ENCODE measurements around the gene PAK6.

Gene PAK6

GRCh38 chr15:40266828-40267304, 28.0 kb downstream of the PAK6 start:
- H3K9me3 ChIP-seq (ENCODE audit: control insufficient read depth, low read length): no peaks in the 10 kb centered on the region
- WGBS, 2 experiments: 75 to 81% methylated on average over 7 of the region's 7 CpGs
- H3K27me3 ChIP-seq (ENCODE audit: control insufficient read depth, insufficient read depth, low read length, poor library complexity, severe bottlenecking): no peaks in the 10 kb centered on the region
- H3K4me1 ChIP-seq (ENCODE audit: control insufficient read depth, insufficient read depth, low read length): peaks cover 16% of the 10 kb centered on the region
- H3K4me3 ChIP-seq (ENCODE audit: insufficient read depth, low read depth, low read length): no peak overlapping the region
- H3K27ac ChIP-seq (ENCODE audit: insufficient read depth, low read depth, low read length, poor library complexity, severe bottlenecking): no peak overlapping the region
- H3K36me3 ChIP-seq (ENCODE audit: control insufficient read depth, insufficient read depth, low read length): no peaks in the 10 kb centered on the region

- H3K36me3 ChIP-seq (ENCODE audit: control insufficient read depth, insufficient read depth, low read length): no peaks in the 10 kb centered on the region
- no peak overlapping the region for H3K4me3 ChIP-seq (ENCODE audit: insufficient read depth, low read depth, low read length)
- no peaks in the 10 kb centered on the region for H3K27me3 ChIP-seq (ENCODE audit: control insufficient read depth, insufficient read depth, low read length, poor library complexity, severe bottlenecking)
- no peak overlapping the region for H3K27ac ChIP-seq (ENCODE audit: insufficient read depth, low read depth, low read length, poor library complexity, severe bottlenecking)
- H3K9me3 ChIP-seq (ENCODE audit: control insufficient read depth, low read length): no peaks in the 10 kb centered on the region
- peaks cover 18% of the 10 kb centered on the region for H3K4me1 ChIP-seq (ENCODE audit: control insufficient read depth, insufficient read depth, low read length)
- 24 to 27% methylated on average over 4 of the region's 4 CpGs for WGBS, 2 experiments
Measured at GRCh38 chr15:40267670-40268069, 28.8 kb downstream of the PAK6 start.

GRCh38 chr15:40269604-40270003, 30.7 kb downstream of the PAK6 start:
- 81 to 83% methylated on average over 4 of the region's 4 CpGs for WGBS, 2 experiments
- Histone ChIP-seq H3K27ac (ENCODE audit: insufficient read depth, low read depth, low read length, poor library complexity, severe bottlenecking) (no peak overlapping the region), H3K36me3 (ENCODE audit: control insufficient read depth, insufficient read depth, low read length) (no peaks in the 10 kb centered on the region), H3K4me1 (ENCODE audit: control insufficient read depth, insufficient read depth, low read length) (peaks cover 18% of the 10 kb centered on the region), H3K4me3 (ENCODE audit: insufficient read depth, low read depth, low read length) (no peak overlapping the region), H3K27me3 (ENCODE audit: control insufficient read depth, insufficient read depth, low read length, poor library complexity, severe bottlenecking) (no peaks in the 10 kb centered on the region), H3K9me3 (ENCODE audit: control insufficient read depth, low read length) (no peaks in the 10 kb centered on the region)

GRCh38 chr15:40270246-40270995, 31.6 kb downstream of the PAK6 start:
- Histone ChIP-seq H3K9me3 (ENCODE audit: control insufficient read depth, low read length) (no peaks in the 10 kb centered on the region), H3K36me3 (ENCODE audit: control insufficient read depth, insufficient read depth, low read length) (no peaks in the 10 kb centered on the region), H3K27ac (ENCODE audit: insufficient read depth, low read depth, low read length, poor library complexity, severe bottlenecking) (no peak overlapping the region), H3K4me1 (ENCODE audit: control insufficient read depth, insufficient read depth, low read length) (peaks cover 18% of the 10 kb centered on the region), H3K27me3 (ENCODE audit: control insufficient read depth, insufficient read depth, low read length, poor library complexity, severe bottlenecking) (no peaks in the 10 kb centered on the region), H3K4me3 (ENCODE audit: insufficient read depth, low read depth, low read length) (no peak overlapping the region)
- 93% methylated on average over 11 of the region's 11 CpGs for WGBS, 2 experiments

GRCh38 chr15:40271685-40272484, 33.0 kb downstream of the PAK6 start:
- H3K27ac ChIP-seq (ENCODE audit: insufficient read depth, low read depth, low read length, poor library complexity, severe bottlenecking): no peak overlapping the region
- H3K27me3 ChIP-seq (ENCODE audit: control insufficient read depth, insufficient read depth, low read length, poor library complexity, severe bottlenecking): no peaks in the 10 kb centered on the region
- no peaks in the 10 kb centered on the region for H3K9me3 ChIP-seq (ENCODE audit: control insufficient read depth, low read length)
- H3K36me3 ChIP-seq (ENCODE audit: control insufficient read depth, insufficient read depth, low read length): no peaks in the 10 kb centered on the region
- peaks cover 18% of the 10 kb centered on the region for H3K4me1 ChIP-seq (ENCODE audit: control insufficient read depth, insufficient read depth, low read length)
- H3K4me3 ChIP-seq (ENCODE audit: insufficient read depth, low read depth, low read length): no peak overlapping the region
- WGBS, 2 experiments: 76 to 78% methylated on average over 25 of the region's 25 CpGs

GRCh38 chr15:40272485-40273056, 33.7 kb downstream of the PAK6 start:
- no peak overlapping the region for H3K27ac ChIP-seq (ENCODE audit: insufficient read depth, low read depth, low read length, poor library complexity, severe bottlenecking)
- H3K36me3 ChIP-seq (ENCODE audit: control insufficient read depth, insufficient read depth, low read length): no peaks in the 10 kb centered on the region
- H3K9me3 ChIP-seq (ENCODE audit: control insufficient read depth, low read length): no peaks in the 10 kb centered on the region
- H3K4me3 ChIP-seq (ENCODE audit: insufficient read depth, low read depth, low read length): no peak overlapping the region
- 88 to 90% methylated on average over 20 of the region's 20 CpGs for WGBS, 2 experiments
- H3K4me1 ChIP-seq (ENCODE audit: control insufficient read depth, insufficient read depth, low read length): peaks cover 18% of the 10 kb centered on the region
- no peaks in the 10 kb centered on the region for H3K27me3 ChIP-seq (ENCODE audit: control insufficient read depth, insufficient read depth, low read length, poor library complexity, severe bottlenecking)

GRCh38 chr15:40273428-40273827, 34.6 kb downstream of the PAK6 start:
- peaks cover 6% of the 10 kb centered on the region for H3K27me3 ChIP-seq (ENCODE audit: control insufficient read depth, insufficient read depth, low read length, poor library complexity, severe bottlenecking)
- peaks cover 14% of the 10 kb centered on the region for H3K4me1 ChIP-seq (ENCODE audit: control insufficient read depth, insufficient read depth, low read length)
- H3K36me3 ChIP-seq (ENCODE audit: control insufficient read depth, insufficient read depth, low read length): no peaks in the 10 kb centered on the region
- 91% methylated on average over 9 of the region's 9 CpGs for WGBS, 2 experiments
- H3K9me3 ChIP-seq (ENCODE audit: control insufficient read depth, low read length): no peaks in the 10 kb centered on the region
- H3K4me3 ChIP-seq (ENCODE audit: insufficient read depth, low read depth, low read length): no peak overlapping the region
- H3K27ac ChIP-seq (ENCODE audit: insufficient read depth, low read depth, low read length, poor library complexity, severe bottlenecking): no peak overlapping the region

GRCh38 chr15:40274350-40275274, 35.7 kb downstream of the PAK6 start:
- Histone ChIP-seq H3K4me3 (ENCODE audit: insufficient read depth, low read depth, low read length) (no peak overlapping the region), H3K36me3 (ENCODE audit: control insufficient read depth, insufficient read depth, low read length) (no peaks in the 10 kb centered on the region), H3K4me1 (ENCODE audit: control insufficient read depth, insufficient read depth, low read length) (peaks cover 13% of the 10 kb centered on the region), H3K9me3 (ENCODE audit: control insufficient read depth, low read length) (no peaks in the 10 kb centered on the region), H3K27me3 (ENCODE audit: control insufficient read depth, insufficient read depth, low read length, poor library complexity, severe bottlenecking) (peaks cover 18% of the 10 kb centered on the region), H3K27ac (ENCODE audit: insufficient read depth, low read depth, low read length, poor library complexity, severe bottlenecking) (no peak overlapping the region)
- WGBS, 2 experiments: 62 to 64% methylated on average over 26 of the region's 26 CpGs

- Histone ChIP-seq H3K27ac (ENCODE audit: insufficient read depth, low read depth, low read length, poor library complexity, severe bottlenecking) (no peak overlapping the region), H3K36me3 (ENCODE audit: control insufficient read depth, insufficient read depth, low read length) (no peaks in the 10 kb centered on the region), H3K4me3 (ENCODE audit: insufficient read depth, low read depth, low read length) (no peak overlapping the region), H3K27me3 (ENCODE audit: control insufficient read depth, insufficient read depth, low read length, poor library complexity, severe bottlenecking) (peaks cover 27% of the 10 kb centered on the region), H3K4me1 (ENCODE audit: control insufficient read depth, insufficient read depth, low read length) (peaks cover 16% of the 10 kb centered on the region), H3K9me3 (ENCODE audit: control insufficient read depth, low read length) (no peaks in the 10 kb centered on the region)
- 90 to 94% methylated on average over 5 of the region's 5 CpGs for WGBS, 2 experiments
Measured at GRCh38 chr15:40275523-40275922, 36.7 kb downstream of the PAK6 start.
